HS-27A (cell line): Measurements from ENCODE around the gene CIBAR2.

Experiments
- DNase-seq: peaks from one replicate; pipeline ENCODE4 v3.0.0-alpha.2; 2012; ENCODE audit warnings: low read depth, missing footprints

CIBAR2 gene

DNA sequence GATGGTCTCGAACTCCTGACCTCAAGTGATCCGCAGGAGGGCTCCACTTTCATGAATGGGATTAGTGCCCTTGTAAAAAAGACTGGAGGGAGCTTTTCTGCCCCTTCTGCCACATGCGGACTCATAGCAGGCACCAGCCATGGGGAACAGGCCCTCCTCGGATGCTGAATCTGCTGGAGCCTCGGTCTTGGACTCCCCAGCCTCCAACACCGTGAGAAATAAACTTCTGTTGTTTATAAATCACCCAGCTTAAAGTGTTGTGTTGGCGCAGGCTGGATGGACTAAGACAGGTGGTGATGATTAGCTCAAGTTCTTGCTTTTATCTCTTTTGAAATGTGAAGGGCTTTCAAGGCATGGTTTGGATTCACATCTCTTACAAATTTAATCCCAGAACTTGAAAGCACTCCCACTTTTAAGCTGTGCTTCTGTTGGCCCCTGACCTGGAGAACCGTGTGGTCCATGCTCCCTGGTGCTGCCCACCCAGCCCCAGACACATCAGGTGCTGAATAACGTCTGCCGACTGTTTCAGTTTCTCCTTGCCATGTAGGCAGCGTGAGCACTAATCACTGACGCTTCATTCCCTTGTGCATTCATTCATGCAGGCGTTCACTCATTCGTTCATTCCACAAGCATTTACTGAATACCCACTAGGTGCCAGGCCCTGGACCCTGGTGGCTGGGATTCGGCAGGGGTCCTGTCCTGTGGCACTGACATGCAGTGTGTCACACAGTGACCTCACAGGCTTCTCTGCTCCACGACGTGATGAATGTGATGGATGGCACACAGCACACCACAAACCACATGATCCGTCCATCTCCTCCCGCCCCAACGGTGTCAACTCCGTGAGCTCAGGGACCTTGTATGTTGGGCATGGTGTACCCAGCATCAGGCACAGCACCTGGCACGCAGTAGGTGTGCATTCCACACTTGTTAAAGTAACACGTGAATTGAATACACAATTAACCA is 8.9 kb downstream of the CIBAR2 start:
- DNase-seq: no peak

DNA sequence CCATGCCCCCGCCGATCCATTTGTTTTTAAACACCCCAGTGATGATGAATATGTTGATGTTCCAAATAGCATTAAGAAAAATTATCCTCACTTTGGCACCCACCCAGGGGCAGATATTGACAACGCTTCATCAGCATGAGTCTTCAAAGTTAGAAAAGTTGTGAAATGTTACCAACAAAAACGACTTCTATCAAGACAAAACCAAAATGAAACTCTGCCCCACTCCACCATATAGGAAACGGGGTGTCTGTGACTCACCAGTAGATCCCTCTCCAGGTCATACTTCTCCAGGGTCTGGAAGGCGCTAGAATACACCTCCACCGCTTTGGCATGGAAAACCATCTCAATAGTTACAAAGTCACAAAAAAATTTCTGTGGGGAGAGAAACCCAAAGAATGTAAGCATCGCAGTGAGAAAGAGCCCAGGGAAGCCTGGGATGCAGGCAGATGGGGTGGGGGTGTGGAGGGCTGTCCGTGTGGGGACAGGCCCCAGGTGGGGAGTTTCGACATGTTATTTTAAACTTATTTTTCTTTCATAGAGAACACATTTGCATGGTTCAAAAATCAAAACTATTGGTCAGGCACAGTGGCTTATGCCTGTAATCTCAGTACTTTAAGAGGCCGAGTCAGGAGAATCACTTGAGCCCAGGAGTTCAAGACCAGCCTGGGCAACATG is 10.2 kb downstream of the CIBAR2 start:
- DNase-seq: no peak

DNA sequence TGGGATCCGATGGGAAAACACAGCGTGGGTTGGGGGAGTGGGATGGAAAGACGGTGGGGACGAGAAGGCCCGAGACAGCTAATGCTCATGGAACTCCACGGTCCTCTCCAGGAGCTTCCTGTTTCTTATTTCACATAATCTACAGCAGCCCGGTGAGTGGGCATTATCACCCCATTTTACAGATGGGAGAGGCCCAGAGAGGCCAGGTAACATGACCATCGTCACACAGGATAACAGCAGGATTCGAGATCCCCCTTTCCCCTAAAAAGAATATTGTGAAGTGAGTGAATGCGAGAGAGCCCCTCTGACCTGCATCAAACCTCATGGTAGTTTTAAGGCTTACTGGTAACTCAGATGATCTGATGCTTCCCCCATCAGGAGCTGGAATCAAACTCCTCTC is 12.0 kb downstream of the CIBAR2 start:
- DNase-seq: no peak

DNA sequence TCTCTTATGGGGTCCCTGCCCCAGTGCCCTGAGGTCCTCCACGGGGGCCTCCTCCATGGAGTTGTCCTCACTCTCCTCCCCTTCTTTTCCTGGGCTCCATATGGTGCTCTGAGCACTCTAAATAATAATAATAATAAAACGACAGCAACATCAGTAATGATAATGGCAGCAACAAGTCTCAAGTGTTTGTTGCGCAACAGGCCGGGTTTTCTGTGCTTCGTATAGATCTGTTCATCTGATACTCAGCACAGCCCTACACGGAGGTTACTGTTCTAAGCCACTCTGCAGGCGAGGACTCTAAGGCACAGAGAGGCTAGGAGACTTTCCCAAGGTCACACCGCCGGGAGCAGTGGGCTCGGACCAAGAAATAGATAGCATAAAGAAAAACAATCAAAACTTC is 13.7 kb downstream of the CIBAR2 start:
- DNase-seq: no peak

DNA sequence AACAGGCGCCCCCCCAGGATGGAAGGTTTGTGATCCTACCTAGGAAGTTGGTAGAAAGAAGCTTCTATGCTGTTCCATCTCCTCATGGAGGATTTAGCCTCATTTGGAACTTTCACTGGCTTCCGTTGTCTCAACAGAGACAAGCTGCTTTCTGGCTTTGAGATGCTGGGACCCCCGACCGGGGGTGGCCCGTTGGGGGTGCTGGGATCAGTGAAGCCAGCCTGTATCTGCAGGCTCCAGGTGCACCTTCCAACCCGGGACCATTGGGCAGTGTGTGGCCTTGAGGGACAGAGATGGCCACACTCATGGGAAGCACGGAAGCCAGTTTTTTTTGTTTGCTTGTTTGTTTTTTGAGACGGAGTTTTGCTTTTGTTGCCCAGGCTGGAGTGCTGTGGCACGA is 15.4 kb downstream of the CIBAR2 start:
- DNase-seq: no peak

DNA sequence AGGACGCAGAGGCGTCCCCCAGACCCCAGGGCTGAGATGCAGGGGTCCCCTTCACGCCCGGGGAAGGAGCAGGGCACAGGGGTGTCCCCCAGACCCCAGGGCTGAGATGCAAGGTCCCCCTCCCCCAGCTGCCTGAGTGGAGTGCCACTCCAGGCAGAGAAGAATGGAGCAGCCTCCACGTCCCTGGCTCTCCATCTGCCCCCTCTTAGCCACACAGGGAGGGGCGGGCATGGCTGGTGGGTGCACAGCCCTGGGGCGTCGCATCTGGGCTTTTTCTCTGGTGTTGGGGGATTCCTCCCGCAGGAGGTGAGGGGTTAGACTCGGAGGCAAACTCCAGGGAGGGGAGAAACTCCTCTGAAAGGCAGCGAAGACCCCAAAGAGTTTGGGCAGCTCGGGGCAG is 17.5 kb downstream of the CIBAR2 start:
- no peak for DNase-seq

DNA sequence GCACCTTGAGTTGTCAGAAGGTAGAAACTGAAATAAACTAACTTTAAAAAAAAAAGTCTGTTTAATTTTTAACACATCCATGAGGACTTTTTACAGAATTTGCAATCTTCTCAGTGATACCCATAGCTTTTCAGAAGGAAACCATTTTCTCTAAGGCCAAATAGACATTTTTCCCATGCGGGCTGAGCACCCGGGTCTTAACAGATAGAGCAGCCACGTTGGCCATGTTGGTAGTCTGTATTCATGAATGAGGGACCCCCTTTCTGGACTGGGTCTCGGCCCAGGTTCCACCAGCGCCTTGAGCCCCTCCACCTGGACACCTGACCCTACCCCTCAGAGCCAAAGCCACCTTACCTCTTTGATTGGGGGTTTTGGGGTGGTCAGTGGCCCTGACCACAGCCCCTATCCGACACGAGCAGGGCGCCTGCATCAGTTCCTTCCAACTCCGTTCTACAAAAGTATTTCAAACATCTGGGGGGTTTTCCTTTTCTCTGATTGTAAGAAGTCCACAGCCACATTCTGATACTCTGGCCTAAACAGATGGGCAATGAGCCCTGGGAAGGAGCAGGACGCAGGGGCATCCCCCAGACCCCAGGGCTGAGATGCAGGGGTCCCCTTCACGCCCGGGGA is 18.0 kb downstream of the CIBAR2 start:
- no peak for DNase-seq

DNA sequence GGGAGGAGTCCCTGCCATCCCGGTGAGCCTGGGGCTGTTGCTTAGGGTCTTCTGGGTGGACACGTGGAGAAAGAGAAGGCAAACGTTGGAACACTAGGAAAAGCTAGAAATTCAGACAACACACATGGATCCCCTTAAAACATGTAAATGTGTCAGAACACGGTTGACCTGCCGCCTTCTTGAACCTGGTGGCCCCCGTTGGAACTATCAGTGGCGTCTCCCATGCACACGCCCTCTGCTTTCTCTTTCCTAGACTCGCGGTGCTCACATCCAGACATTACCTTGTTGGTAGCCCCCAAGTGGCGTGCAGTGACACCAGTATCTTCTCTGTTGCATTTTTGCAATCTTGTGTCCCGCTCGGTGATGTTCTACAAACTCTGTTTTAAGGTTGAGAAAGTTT is 18.6 kb downstream of the CIBAR2 start:
- DNase-seq: no peak

DNA sequence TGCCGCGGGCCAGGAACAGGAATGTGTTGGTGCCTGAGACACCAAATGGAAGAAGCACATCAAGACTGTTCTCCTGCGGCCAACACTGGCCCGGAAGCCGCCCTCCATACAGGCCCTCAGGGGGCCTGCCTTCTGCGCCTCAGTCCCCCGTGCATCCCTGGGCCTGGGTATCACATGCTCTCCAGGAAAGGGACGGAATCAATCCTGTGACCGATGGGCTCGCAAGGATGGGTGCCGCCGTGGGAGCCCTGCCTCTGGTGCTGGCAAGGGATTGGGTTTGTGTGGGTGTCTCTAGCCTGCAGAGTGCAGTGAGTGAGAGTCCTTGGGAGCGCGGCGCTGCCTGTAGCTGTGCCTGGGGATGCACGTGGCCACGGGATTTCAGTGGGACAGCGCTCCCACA is 19.4 kb downstream of the CIBAR2 start:
- DNase-seq: no peak

DNA sequence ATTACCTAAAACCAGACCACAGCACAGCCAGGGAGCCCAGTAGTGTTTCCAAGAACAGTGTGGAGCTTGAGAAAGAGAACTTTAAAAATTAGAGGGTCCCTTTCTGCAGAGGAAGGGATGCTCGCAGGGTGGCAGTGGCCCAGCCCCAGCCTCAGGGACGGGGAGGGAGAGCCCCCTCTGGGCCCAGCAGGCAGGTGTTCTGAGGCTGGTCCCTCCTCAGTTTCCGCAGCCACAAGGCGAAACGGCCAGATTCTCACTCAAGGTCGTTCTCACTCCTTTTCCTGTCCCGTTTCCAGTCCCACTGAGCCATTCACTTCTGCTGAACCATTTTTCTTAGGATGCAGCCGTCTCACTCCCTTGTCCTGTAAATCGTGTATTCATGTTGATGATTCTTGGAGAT is 20.0 kb downstream of the CIBAR2 start:
- no peak for DNase-seq

DNA sequence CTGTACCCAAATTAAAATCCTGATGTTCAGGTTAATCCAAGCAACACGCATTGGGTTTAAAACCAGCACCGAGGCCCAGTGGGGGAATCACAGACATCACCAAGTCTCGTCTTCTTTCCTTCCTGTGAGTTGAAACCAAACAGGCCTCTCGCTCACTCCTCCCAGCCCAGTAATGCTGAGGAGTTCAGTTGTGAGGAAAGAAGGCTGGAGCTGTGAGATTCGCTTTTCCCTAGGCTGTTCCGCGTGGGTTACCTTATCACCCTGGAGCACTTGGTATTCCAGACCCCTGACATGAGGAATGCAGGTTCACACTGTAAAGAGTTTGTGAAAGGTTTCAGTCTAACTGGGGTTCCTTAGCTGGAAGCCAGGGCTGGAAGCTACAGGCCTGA is 20.8 kb downstream of the CIBAR2 start:
- DNase-seq: no peak

DNA sequence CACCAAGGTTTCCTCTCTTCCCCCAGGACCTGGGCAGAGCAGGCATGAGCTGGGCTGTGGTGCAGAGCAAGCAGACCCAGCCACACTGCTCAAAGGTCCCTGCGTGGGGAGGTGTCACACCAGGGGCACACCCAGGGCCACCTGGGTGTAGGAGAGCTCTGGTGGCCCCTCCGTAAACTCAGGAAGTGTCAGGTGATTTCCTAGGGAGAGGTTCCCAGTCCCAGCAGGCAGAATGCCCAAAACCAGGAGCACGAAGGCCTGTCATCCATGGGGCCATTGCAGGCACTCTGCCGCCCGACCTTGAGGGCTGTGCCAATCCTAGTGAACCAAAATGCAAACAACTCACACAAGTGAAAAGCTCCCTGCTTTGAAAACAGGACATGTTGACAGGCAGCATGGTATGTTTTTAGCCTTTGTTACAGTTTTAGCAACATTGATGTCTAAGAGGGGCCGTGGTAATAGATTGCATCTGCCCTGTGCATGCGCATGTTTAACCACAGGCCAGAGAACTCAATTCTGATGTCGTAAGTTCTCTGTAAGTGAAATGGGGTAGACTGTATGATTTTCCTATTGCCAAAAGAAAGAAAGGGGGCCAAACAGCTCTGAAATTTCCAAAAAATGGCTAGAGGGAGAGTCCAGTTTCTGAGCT is 21.3 kb downstream of the CIBAR2 start:
- no peak for DNase-seq

DNA sequence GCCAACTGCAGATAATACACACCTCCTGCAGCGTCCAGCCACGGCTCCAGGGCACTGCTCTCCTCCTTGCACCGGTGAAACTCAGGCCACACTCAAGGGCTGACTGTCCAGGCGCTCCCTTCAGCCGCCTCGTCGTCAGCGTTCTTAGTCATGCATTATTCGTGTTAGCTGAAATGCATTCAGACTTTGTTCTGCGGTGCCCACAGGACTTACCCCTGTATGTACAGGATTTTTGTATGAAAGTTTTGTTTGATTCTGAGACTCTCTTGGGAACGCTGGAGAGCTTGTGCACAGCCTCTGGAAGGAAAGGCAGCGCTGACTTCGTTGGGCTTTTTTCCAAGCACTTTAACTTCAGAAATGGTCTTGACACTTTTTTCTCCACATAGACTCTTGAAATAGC is 22.1 kb downstream of the CIBAR2 start:
- DNase-seq: no peak

DNA sequence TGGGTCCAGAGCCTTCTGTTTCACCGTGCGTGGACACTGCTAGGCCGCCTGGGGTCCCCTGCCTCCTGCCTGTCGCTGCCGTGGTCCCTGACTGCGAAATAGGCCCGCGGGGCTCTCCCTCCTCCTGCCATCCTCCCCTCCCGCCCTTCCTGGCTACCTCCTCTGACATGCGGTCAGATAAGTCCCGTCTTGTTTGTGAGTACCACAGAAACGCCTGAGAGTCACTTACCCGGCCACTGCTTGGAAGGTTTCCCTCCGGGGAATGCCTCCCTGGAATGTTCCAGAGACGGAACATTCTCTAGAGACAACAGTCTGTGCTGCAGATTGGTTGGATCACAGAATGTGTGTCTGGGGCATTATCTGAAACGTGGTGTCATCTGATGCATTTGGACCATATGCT is 22.7 kb downstream of the CIBAR2 start:
- no peak for DNase-seq

DNA sequence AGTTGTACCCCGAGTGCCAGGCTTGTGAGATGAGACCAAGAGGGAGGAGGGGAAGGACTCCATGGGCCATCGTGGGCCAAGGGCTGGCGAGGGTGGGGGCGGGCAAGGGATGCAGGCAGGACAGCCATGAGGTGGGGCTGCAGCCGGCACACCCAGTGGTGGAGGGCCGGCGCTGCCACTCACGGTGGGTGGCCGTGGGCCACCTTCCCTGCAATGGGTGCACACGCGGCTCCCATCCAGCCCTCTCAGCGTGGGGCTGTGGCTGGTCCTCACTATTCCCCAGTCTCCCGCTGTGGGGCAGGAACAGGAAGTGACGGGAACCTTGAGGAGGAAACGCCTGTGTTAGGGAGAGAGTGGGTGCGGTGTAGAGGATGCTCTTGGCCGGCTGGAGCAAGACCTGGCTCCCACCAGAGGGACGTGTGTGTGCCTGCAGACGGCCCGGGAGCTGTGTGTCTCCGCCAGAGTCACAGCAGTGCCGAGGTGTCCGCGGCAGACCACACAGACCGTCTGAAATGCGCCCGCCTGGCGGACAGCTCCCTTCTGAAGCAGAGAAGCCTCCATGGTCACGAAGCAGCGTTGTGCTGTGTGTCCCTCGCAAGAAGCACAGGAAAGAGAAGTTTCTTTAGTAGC is 23.6 kb downstream of the CIBAR2 start:
- no peak for DNase-seq

DNA sequence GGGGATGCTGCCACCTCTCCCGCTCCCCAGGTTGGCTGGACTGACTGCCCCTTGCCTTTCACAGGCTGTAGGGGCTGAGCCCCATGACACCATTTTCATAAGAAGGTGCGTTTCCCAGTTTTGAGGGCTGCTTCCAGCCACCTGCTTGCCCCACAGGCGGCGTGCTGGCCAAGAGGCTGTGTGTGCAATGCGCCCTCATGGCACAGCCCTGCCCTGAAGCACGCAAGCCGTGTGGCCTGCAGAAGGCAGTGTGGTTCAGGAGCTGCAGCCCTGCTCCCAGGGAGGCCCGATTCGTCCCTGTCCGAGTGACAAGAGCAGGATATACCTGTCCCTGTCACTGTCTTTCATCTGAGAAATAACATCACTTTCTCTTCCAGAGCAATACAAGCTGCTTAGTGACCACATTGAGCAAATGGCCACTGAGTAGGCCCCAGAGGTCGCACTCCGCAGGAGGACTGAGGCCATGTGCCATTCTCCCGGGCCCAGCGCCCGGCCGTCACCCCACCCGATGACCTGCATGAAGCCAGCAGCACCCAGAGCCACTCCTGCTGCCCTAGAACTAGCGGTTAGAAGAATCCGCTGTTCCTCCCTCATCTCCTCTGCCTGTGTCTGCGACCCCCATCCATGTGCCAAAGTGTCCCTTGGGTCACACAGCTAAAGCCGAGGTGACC is 24.2 kb downstream of the CIBAR2 start:
- DNase-seq: no peak

DNA sequence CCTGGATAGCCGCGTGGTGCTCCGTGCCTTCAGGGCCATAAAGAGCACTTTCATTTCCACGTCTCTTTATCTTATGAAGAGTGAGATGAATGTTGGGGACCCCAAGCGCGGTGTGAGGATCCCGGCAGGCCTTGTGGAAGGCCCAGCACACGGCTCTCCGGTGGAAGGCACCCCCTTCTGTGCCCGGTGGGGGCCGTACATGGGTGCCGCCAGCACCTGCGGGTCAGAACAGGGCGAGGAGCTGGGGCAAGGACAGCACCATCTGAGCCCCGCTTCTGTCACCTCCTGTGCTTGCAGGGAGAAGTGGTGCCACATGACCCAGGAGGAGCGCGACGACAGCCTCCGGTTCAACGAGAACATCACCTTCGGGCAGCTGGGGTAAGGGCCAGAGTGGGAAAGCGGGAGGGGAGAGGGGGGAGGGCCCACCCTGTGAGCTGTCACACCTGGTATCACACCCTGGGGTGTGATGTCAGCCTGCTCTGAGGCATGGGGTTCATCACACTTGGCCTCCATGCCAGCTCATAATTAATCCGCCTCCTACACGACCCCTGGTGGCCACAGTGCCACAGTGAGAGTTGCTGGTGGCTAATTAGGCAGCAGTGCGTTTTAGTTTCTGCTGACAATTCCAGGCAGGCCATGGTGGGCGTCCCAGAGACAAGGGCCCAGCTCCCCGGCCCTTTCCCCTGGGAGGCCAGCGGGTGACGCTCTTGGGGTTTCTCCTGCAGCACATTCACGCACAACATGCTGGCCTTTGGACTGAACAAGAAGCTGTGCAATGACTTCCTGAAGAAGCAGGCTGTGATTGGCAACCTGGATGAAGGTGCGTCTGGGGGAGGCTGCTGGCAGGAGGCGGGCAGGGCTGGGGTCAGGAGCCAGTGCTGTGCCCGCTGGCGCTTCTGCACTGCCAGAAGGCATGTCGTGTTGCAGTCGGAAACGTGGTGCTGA is 25.7 kb downstream of the CIBAR2 start:
- peak; percentile 33 for DNase-seq

DNA sequence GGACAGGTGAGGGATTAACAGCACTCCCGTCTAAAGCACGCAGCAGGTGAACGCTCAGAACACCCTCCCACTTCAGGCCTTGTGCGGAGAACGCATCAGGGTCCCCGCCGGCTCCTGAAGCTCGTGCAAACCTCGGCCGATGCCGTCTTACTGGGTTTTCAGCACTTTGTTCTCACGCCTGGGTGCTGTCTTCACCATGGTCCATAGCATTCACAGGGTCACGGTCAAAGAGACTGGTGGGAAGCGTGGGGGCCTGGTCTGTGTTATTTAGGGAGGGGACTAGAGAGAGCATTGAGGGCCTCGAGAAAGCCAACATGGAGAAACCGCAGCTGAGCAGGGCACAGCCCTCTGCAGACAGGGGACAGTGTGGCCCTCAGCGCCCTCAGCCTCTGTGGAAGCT is 26.6 kb downstream of the CIBAR2 start:
- no peak for DNase-seq

DNA sequence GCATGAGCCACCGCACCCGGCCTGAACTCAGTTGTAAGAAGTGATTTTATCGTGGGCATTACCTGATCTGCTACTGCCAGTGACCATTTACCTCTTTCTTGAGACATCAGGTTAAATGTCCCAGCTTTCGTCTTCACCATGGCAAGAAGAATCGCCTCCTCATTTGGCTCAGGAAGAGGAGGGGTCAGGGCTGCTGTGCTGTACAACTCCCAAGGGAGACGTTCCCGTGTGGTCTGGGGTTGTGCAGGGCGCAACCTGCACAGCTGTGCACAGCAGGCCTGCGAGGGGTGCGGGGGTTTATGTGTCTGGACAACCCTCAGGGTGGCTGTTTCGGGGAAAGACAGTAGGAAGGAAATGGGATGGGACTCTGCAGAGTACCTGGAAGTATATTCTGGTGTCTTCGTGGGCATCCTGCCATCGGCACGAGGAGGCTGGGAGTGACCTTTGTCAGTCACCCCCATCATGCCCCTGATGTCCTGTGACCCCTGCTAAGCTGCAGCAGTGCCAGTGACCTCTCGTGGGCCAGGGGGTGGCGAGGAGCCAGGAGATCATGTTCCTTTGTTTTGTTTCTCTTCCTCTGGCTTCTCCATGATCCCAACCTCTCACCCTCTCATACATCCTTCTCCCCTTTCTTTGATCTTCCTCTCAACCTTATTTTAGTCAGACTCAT is 27.3 kb downstream of the CIBAR2 start:
- no peak for DNase-seq
